KMS-11 (cell line): ENCODE results near the gene EMILIN2.

Experiments used
- H2AFZ ChIP-seq: fragments of 200-600 bp; sonication (generic); 2 replicates; pipeline ENCODE4 v1.6.1; 2016; ENCODE audit warnings: antibody characterized with exemption, mixed run types, low read depth
- H3K27ac ChIP-seq: fragments of 200-600 bp; sonication (generic); 2 replicates; pipeline ENCODE4 v1.6.1; 2016; ENCODE audit warnings: mild to moderate bottlenecking, mixed run types
- H3K27me3 ChIP-seq: fragments of 200-600 bp; sonication (generic); 2 replicates; pipeline ENCODE4 v1.6.1; 2017; ENCODE audit warnings: mild to moderate bottlenecking, low read depth, mixed run types, moderate library complexity; ENCODE audit not compliant: insufficient read depth
- H3K36me3 ChIP-seq: fragments of 200-600 bp; sonication (generic); 2 replicates; pipeline ENCODE4 v1.6.1; 2017; ENCODE audit warnings: mild to moderate bottlenecking, mixed run types; ENCODE audit not compliant: insufficient read depth
- H3K4me1 ChIP-seq: fragments of 200-600 bp; sonication (generic); 2 replicates; pipeline ENCODE4 v1.6.1; 2016; ENCODE audit warnings: mild to moderate bottlenecking, low read depth, mixed run types; ENCODE audit not compliant: poor library complexity, severe bottlenecking
- H3K4me2 ChIP-seq: fragments of 200-600 bp; sonication (generic); 2 replicates; pipeline ENCODE4 v1.7.0; 2016; ENCODE audit warnings: mild to moderate bottlenecking, mixed run types
- H3K4me3 ChIP-seq: fragments of 200-600 bp; sonication (generic); IDR thresholded peaks from 2 replicates; pipeline ENCODE4 v1.6.1; 2017; ENCODE audit warnings: low read depth, low read length, mixed read lengths; ENCODE audit not compliant: insufficient read depth
- H3K79me2 ChIP-seq: fragments of 200-600 bp; sonication (generic); 2 replicates; pipeline ENCODE4 v1.6.1; 2016; ENCODE audit warnings: low read depth, mixed run types; ENCODE audit not compliant: insufficient read depth
- H3K9ac ChIP-seq: fragments of 200-600 bp; sonication (generic); 2 replicates; pipeline ENCODE4 v1.6.1; 2016; ENCODE audit warnings: mild to moderate bottlenecking, mixed run types
- H4K20me1 ChIP-seq: fragments of 200-600 bp; sonication (generic); 2 replicates; pipeline ENCODE4 v1.6.1; 2016; ENCODE audit warnings: mild to moderate bottlenecking, mixed run types; ENCODE audit not compliant: insufficient read depth
- TF ChIP-seq, protein P1 (sequence below): fragments of 200-600 bp; sonication (generic); conservative IDR thresholded peaks from 2 replicates; pipeline ENCODE4 v1.6.1; 2017; ENCODE audit warnings: low read depth, mild to moderate bottlenecking, antibody characterized with exemption, low read length, moderate library complexity, mixed read lengths

EMILIN2 gene

GRCh38 chr18:2896990-2897389 is 50.2 kb downstream of the EMILIN2 start:
- TF ChIP-seq, protein P1, sequence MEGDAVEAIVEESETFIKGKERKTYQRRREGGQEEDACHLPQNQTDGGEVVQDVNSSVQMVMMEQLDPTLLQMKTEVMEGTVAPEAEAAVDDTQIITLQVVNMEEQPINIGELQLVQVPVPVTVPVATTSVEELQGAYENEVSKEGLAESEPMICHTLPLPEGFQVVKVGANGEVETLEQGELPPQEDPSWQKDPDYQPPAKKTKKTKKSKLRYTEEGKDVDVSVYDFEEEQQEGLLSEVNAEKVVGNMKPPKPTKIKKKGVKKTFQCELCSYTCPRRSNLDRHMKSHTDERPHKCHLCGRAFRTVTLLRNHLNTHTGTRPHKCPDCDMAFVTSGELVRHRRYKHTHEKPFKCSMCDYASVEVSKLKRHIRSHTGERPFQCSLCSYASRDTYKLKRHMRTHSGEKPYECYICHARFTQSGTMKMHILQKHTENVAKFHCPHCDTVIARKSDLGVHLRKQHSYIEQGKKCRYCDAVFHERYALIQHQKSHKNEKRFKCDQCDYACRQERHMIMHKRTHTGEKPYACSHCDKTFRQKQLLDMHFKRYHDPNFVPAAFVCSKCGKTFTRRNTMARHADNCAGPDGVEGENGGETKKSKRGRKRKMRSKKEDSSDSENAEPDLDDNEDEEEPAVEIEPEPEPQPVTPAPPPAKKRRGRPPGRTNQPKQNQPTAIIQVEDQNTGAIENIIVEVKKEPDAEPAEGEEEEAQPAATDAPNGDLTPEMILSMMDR, result no peak
- no peak overlapping the region for H2AFZ ChIP-seq
- no peak overlapping the region for H3K9ac ChIP-seq
- H3K4me2 ChIP-seq, result no peak overlapping the region
- peaks cover 20% of the 10 kb centered on the region for H3K4me1 ChIP-seq
- H3K4me3 ChIP-seq, result no peak overlapping the region
- H3K36me3 ChIP-seq, result no peaks in the 10 kb centered on the region
- H3K79me2 ChIP-seq, result no peaks in the 10 kb centered on the region
- H3K27me3 ChIP-seq, result no peaks in the 10 kb centered on the region
- no peaks in the 10 kb centered on the region for H4K20me1 ChIP-seq
- no peak overlapping the region for H3K27ac ChIP-seq

DNA sequence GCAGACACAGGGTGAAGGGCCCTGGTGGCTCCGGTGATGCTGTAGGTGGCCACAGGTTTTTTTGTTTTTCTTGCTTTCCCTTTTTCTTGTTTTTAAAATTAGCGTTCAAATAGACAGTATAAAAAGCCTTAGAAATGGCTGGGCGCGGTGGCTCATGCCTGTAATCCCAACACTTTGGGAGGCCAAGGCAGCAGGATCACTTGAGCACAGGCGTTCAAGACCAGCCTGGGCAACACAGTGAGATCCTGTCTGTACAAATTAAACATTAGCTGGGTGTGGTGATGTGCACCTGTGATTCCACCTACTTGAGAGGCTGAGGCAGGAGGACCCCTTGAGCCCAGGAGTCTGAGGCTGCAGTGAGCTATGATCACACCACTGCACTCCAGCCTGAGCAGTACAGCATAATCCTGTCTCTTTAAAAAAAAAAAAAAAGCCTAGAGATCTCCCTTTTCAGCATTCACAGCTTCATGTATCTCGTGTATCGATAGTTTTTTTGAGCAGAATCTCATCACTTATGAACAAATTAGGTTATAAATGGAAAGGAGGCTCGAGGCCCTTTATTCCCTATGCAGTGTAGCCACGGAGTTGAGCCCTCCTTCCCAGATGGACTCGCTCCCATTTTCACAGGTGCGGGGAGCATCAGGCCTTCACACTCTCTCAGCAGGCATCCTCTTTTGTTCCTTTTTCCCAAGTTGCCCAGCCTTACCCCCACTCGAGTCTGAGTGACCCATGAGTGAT is 50.8 kb downstream of the EMILIN2 start:
- Histone ChIP-seq H3K79me2 (no peaks in the 10 kb centered on the region), H3K36me3 (no peaks in the 10 kb centered on the region), H2AFZ (no peak overlapping the region), H3K4me2 (no peak overlapping the region), H3K4me3 (no peak overlapping the region), H3K4me1 (peaks cover 20% of the 10 kb centered on the region), H3K9ac (no peak overlapping the region), H4K20me1 (no peaks in the 10 kb centered on the region), H3K27me3 (no peaks in the 10 kb centered on the region), H3K27ac (no peak overlapping the region)
- TF ChIP-seq, protein P1, result no peak

GRCh38 chr18:2898186-2898640 is 51.4 kb downstream of the EMILIN2 start:
- H3K27me3 ChIP-seq, result no peaks in the 10 kb centered on the region
- H2AFZ ChIP-seq, result no peak overlapping the region
- H3K27ac ChIP-seq, result no peak overlapping the region
- peaks cover 20% of the 10 kb centered on the region for H3K4me1 ChIP-seq
- TF ChIP-seq, protein P1, result no peak
- no peak overlapping the region for H3K4me2 ChIP-seq
- H3K4me3 ChIP-seq, result no peak overlapping the region
- no peak overlapping the region for H3K9ac ChIP-seq
- no peaks in the 10 kb centered on the region for H4K20me1 ChIP-seq
- no peaks in the 10 kb centered on the region for H3K79me2 ChIP-seq
- no peaks in the 10 kb centered on the region for H3K36me3 ChIP-seq

DNA sequence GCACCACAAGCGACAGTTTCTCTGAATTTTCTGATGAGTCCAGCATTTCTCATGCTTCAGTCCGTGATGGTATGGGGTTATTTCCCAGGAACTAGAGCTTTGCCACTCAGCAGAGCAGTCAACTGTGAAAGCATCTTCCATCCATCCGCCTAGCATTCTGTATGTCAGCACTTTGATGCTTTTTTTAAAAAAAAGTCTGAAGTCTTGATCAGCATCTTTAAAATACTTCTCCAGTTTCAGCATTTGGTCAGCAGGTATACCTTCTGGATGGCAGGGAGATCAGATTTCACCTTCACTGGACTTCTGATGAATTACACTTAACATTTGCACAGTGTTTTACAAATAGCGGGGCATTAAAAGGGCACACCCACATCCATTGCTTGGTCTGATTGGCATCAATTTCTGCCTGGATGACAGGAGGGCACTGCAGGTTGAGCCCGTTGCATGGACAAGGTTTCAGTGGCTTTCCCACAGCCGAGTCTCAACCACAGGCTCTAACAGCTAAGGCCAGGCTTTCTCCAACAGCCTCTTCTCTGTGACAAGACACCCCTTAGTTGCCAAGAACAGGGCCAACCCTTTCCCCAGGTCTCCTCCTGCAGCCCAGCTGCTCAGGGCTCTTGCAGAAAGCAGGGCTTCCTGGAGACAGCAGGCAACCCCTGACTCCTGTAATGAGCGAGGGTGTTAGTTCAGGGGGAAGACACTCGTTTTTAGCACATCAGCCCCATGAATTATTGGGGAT is 54.0 kb downstream of the EMILIN2 start:
- Histone ChIP-seq H3K4me2 (peak overlapping the region; percentile 1; the same call in 1 of the 2 replicates), H3K27ac (no peak overlapping the region), H2AFZ (no peak overlapping the region), H3K36me3 (no peaks in the 10 kb centered on the region), H3K27me3 (no peaks in the 10 kb centered on the region), H3K9ac (no peak overlapping the region), H3K4me3 (no peak overlapping the region), H4K20me1 (no peaks in the 10 kb centered on the region), H3K79me2 (no peaks in the 10 kb centered on the region), H3K4me1 (peaks cover 20% of the 10 kb centered on the region)
- TF ChIP-seq, protein P1, result no peak
